Measurements from ENCODE around the gene PTPRR. TPM values are rescaled to one million over a fixed set of nuclear protein-coding genes. Genes with fewer than 3 reads are reported as not detected.

PTPRR gene
- total and polyA plus RNA-seq, 10 of the 15 experiments (the other 5 are each of a cell fraction or from before 2014, with no cell fraction given) = 0.14 to 3.1 (median 0.42) TPM

DNA sequence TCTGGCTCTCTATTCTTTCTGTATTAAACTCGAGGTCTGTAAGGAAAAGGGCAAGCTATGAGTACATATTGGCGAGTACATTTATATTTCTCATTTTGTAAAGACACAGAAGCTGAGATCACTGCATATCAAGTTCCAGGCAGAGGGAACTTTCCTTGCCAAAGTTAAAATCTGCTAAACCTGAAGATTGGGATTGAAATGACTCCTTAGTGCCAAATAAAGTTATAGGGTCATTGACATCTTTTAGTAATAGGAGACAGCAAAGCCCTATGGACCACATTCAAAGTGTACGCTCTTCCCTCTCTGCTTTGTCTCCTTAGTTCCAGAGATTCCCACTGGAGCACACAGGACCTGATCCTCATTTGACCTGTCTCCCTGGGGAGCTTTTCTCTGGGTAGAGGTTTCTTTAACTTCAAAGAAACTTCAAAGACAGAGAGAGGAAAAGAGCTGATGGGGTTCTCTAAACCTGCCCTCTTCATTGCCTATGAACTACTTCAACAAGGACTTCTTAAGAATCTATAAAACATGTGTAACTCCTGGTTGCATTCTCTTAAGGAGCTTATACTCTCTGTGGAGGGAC is 42.6 kb upstream of the PTPRR start:
- Histone ChIP-seq H3K79me2 (ENCODE audit: control insufficient read depth, insufficient read depth, low read length) (no peaks in the 10 kb centered on the region), H3K4me3 (no peak overlapping the region), H3K27ac (ENCODE audit: control insufficient read depth, insufficient read depth) (no peak overlapping the region), H3K36me3 (ENCODE audit: control insufficient read depth in 2 of 2, insufficient read depth in 2 of 2, low read length in 1 of 2) (no peaks in the 10 kb centered on the region), H3K4me2 (ENCODE audit: control insufficient read depth, insufficient read depth) (no peak overlapping the region), H3K4me1 (ENCODE audit: control insufficient read depth, insufficient read depth, low read length) (no peaks in the 10 kb centered on the region), H4K20me1 (ENCODE audit: control insufficient read depth, insufficient read depth) (no peaks in the 10 kb centered on the region), H3K27me3 (replicated peaks in 1 of 2; ENCODE audit: control insufficient read depth in 2 of 2, insufficient read depth in 2 of 2, low read length in 1 of 2) (peaks cover 0 to 3% of the 10 kb centered on the region in 2 experiments; a peak in 1 of 4 replicates), H3K9ac (ENCODE audit: control insufficient read depth, insufficient read depth, low read length) (no peak overlapping the region), H3K9me3 (replicated peaks; ENCODE audit: control insufficient read depth, insufficient read depth, low read length) (no peaks in the 10 kb centered on the region), H2AFZ (ENCODE audit: control insufficient read depth, low read depth, low read length) (no peak overlapping the region)
- CTCF ChIA-PET = no interaction called here
- RAD21 ChIA-PET (ENCODE audit: unreplicated experiment) = no interaction called here
- ATAC-seq (no peak), FAIRE-seq (no peak), DNase-seq (ENCODE audit: low read depth, low spot score) (no peak)
- 30% methylated on average over 3 of the region's 3 CpGs for WGBS (ENCODE audit: insufficient coverage, insufficient replicate concordance, low lambda C conversion rate, missing lambda C conversion rate)
- in situ Hi-C loops (cut with MboI) (no loop called here), intact Hi-C loops (cut with micrococcal nuclease; ENCODE audit: unreplicated experiment) (no loop called here)
- POLR2A ChIA-PET = no interaction called here
- SMC1A ChIA-PET (ENCODE audit: uncharacterized antibody, unreplicated experiment) = no interaction called here
- BruUV-seq (replicated peaks) = no TSS peak
- TF ChIP-seq, protein P1, sequence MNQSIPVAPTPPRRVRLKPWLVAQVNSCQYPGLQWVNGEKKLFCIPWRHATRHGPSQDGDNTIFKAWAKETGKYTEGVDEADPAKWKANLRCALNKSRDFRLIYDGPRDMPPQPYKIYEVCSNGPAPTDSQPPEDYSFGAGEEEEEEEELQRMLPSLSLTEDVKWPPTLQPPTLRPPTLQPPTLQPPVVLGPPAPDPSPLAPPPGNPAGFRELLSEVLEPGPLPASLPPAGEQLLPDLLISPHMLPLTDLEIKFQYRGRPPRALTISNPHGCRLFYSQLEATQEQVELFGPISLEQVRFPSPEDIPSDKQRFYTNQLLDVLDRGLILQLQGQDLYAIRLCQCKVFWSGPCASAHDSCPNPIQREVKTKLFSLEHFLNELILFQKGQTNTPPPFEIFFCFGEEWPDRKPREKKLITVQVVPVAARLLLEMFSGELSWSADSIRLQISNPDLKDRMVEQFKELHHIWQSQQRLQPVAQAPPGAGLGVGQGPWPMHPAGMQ (IDR thresholded peaks at IDR 0.05; ENCODE audit: borderline replicate concordance) = no peak
- TF ChIP-seq MYC (IDR thresholded peaks at IDR 0.05; ENCODE audit: insufficient read depth, insufficient read length, insufficient replicate concordance, low read length, severe bottlenecking) (no peak), SMARCA5 (IDR thresholded peaks at IDR 0.05) (no peak), CHD2 (IDR thresholded peaks at IDR 0.05; ENCODE audit: borderline replicate concordance, low read depth, low read length) (no peak), ZNF207 (IDR thresholded peaks at IDR 0.05; ENCODE audit: borderline replicate concordance) (no peak), IRF4 (IDR thresholded peaks at IDR 0.05; ENCODE audit: low read depth, low read length) (no peak), ZSCAN29 (IDR thresholded peaks at IDR 0.05) (no peak), TCF12 (IDR thresholded peaks at IDR 0.05; ENCODE audit: low read depth, low read length) (no peak), ASH2L (IDR thresholded peaks at IDR 0.05; ENCODE audit: borderline replicate concordance, low read depth) (no peak), SUZ12 (IDR thresholded peaks at IDR 0.05; ENCODE audit: unreplicated experiment) (no peak), MTA3 (IDR thresholded peaks at IDR 0.05; ENCODE audit: borderline replicate concordance, low read length) (no peak), POLR2AphosphoS2 (IDR thresholded peaks at IDR 0.05; ENCODE audit: low read depth, low read length) (no peak)
- TF ChIP-seq, protein P2, sequence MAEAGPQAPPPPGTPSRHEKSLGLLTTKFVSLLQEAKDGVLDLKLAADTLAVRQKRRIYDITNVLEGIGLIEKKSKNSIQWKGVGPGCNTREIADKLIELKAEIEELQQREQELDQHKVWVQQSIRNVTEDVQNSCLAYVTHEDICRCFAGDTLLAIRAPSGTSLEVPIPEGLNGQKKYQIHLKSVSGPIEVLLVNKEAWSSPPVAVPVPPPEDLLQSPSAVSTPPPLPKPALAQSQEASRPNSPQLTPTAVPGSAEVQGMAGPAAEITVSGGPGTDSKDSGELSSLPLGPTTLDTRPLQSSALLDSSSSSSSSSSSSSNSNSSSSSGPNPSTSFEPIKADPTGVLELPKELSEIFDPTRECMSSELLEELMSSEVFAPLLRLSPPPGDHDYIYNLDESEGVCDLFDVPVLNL (IDR thresholded peaks at IDR 0.05; ENCODE audit: low read depth, low read length) = no peak
- TF ChIP-seq, protein P3, sequence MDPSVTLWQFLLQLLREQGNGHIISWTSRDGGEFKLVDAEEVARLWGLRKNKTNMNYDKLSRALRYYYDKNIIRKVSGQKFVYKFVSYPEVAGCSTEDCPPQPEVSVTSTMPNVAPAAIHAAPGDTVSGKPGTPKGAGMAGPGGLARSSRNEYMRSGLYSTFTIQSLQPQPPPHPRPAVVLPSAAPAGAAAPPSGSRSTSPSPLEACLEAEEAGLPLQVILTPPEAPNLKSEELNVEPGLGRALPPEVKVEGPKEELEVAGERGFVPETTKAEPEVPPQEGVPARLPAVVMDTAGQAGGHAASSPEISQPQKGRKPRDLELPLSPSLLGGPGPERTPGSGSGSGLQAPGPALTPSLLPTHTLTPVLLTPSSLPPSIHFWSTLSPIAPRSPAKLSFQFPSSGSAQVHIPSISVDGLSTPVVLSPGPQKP (IDR thresholded peaks at IDR 0.05; ENCODE audit: low read depth, low read length) = no peak
- TF ChIP-seq, protein P4, sequence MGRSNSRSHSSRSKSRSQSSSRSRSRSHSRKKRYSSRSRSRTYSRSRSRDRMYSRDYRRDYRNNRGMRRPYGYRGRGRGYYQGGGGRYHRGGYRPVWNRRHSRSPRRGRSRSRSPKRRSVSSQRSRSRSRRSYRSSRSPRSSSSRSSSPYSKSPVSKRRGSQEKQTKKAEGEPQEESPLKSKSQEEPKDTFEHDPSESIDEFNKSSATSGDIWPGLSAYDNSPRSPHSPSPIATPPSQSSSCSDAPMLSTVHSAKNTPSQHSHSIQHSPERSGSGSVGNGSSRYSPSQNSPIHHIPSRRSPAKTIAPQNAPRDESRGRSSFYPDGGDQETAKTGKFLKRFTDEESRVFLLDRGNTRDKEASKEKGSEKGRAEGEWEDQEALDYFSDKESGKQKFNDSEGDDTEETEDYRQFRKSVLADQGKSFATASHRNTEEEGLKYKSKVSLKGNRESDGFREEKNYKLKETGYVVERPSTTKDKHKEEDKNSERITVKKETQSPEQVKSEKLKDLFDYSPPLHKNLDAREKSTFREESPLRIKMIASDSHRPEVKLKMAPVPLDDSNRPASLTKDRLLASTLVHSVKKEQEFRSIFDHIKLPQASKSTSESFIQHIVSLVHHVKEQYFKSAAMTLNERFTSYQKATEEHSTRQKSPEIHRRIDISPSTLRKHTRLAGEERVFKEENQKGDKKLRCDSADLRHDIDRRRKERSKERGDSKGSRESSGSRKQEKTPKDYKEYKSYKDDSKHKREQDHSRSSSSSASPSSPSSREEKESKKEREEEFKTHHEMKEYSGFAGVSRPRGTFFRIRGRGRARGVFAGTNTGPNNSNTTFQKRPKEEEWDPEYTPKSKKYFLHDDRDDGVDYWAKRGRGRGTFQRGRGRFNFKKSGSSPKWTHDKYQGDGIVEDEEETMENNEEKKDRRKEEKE (IDR thresholded peaks at IDR 0.05) = no peak
- TF ChIP-seq, protein P5, sequence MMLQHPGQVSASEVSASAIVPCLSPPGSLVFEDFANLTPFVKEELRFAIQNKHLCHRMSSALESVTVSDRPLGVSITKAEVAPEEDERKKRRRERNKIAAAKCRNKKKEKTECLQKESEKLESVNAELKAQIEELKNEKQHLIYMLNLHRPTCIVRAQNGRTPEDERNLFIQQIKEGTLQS (IDR thresholded peaks at IDR 0.05; ENCODE audit: borderline replicate concordance, extremely low read depth, low read depth, low read length) = no peak
